ENCODE results near the gene GPHN. TPM values are rescaled to one million over a fixed set of nuclear protein-coding genes. Genes with fewer than 3 reads are reported as not detected.

GPHN gene
- total and polyA plus RNA-seq, 2 donors from 2014 or later: 35.4 to 62.0 TPM

DNA sequence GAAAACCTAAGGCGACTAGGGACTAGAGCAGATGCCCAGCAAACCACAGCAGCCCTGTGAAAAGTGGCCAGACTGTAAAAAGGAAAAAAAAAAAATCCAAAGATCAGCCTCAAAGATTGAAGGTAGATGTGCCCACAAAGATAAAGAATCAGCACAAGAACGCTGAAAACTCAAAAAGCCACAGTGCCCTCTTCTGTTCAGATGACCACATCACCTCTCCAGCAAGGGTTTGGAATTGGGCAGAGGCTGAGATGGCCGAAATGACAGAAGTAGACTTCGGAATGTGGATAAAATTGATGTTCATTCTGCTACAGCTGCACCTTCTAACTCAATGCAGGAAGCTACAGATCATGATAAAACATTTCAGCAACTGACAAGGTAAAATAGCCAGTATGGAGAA, 154.4 kb downstream of the GPHN start:
- FAIRE-seq: no peak
- Histone ChIP-seq H3K4me3 (ENCODE audit: low read length in 3 of 3) (no peak overlapping the region), H3K9ac (ENCODE audit: low read length in 3 of 3) (no peak overlapping the region), H3K36me3 (ENCODE audit: control insufficient read depth in 2 of 3, insufficient read depth in 3 of 3, low read length in 3 of 3) (no peaks in the 10 kb centered on the region), H3K27ac (ENCODE audit: low read depth in 2 of 2, low read length in 2 of 2) (no peak overlapping the region), H3K9me3 (ENCODE audit: control insufficient read depth in 2 of 3, insufficient read depth in 1 of 3, low read length in 3 of 3) (peaks cover 0 to 11% (median under 1%) of the 10 kb centered on the region in 3 donors), H3K4me1 (ENCODE audit: control insufficient read depth in 2 of 3, insufficient read depth in 2 of 3, low read depth in 1 of 3, low read length in 3 of 3) (no peaks in the 10 kb centered on the region), H3K27me3 (ENCODE audit: control insufficient read depth, insufficient read depth, low read length) (no peaks in the 10 kb centered on the region)
- no peak for DNase-seq
- TF ChIP-seq, protein P1, sequence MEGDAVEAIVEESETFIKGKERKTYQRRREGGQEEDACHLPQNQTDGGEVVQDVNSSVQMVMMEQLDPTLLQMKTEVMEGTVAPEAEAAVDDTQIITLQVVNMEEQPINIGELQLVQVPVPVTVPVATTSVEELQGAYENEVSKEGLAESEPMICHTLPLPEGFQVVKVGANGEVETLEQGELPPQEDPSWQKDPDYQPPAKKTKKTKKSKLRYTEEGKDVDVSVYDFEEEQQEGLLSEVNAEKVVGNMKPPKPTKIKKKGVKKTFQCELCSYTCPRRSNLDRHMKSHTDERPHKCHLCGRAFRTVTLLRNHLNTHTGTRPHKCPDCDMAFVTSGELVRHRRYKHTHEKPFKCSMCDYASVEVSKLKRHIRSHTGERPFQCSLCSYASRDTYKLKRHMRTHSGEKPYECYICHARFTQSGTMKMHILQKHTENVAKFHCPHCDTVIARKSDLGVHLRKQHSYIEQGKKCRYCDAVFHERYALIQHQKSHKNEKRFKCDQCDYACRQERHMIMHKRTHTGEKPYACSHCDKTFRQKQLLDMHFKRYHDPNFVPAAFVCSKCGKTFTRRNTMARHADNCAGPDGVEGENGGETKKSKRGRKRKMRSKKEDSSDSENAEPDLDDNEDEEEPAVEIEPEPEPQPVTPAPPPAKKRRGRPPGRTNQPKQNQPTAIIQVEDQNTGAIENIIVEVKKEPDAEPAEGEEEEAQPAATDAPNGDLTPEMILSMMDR (IDR thresholded peaks at IDR 0.05; ENCODE audit: borderline replicate concordance, extremely low read depth, insufficient read depth): peak; percentile 30
- intact Hi-C loops (cut with DNase I): no loop called here

DNA sequence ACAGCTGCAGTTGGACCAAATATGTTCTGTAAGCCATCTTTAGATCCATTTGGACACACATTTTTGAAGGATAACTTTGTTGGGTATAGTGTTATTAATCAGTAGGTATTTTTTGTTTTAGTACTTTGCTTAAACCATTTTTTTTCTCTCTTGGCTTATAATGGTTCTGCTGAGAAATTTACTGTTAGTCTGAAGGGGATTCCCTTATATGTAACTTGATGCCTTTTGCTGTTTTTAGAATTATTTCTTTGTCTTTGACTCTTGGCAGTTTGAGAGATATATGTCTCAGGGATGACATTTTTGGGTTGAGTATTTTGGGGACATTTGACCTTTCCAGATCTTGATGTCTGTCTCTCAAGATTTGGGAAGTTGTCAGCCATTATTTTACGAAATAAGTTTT, 169.8 kb downstream of the GPHN start:
- peaks cover 2 to 11% (median 8%) of the 10 kb centered on the region in 3 donors for H3K9me3 ChIP-seq (ENCODE audit: control insufficient read depth in 2 of 3, insufficient read depth in 1 of 3, low read length in 3 of 3)

DNA sequence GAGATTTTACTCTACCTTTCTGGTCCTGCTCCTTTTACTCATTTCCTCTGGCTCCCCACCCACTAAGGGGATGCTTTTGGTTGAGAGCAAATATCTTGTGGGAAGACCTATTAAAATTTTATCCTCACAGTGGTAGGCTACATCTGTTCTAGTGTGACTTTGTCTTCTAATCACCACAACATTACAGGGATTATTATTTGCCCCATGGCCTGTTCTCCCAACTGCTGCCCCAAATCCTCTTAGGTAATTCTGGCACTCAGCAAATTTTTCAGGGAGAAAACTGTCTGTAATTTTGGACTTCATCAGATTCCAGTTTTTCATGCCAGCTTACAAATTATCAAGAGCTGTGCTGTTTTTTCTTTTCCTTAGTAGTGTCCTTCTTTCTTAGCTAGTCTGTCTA, 172.3 kb downstream of the GPHN start:
- H3K4me1 ChIP-seq (ENCODE audit: control insufficient read depth in 2 of 3, insufficient read depth in 2 of 3, low read depth in 1 of 3, low read length in 3 of 3): no peaks in the 10 kb centered on the region
- H3K9ac ChIP-seq (ENCODE audit: low read length in 3 of 3): no peak overlapping the region
- no peak for FAIRE-seq
- H3K27ac ChIP-seq (ENCODE audit: low read depth in 2 of 2, low read length in 2 of 2): no peak overlapping the region
- intact Hi-C loops (cut with DNase I): no loop called here
- H3K36me3 ChIP-seq (ENCODE audit: control insufficient read depth in 2 of 3, insufficient read depth in 3 of 3, low read length in 3 of 3): no peaks in the 10 kb centered on the region
- TF ChIP-seq, protein P1 (IDR thresholded peaks at IDR 0.05; ENCODE audit: borderline replicate concordance, extremely low read depth, insufficient read depth): no peak
- H3K4me3 ChIP-seq (ENCODE audit: low read length in 3 of 3): no peak overlapping the region
- no peak for DNase-seq
- H3K9me3 ChIP-seq (ENCODE audit: control insufficient read depth in 2 of 3, insufficient read depth in 1 of 3, low read length in 3 of 3): peaks cover 2 to 11% (median 8%) of the 10 kb centered on the region in 3 donors
- H3K27me3 ChIP-seq (ENCODE audit: control insufficient read depth, insufficient read depth, low read length): no peaks in the 10 kb centered on the region

More for the DNA sequence above, 169.8 kb downstream of the GPHN start:
- TF ChIP-seq, protein P1 (IDR thresholded peaks at IDR 0.05; ENCODE audit: borderline replicate concordance, extremely low read depth, insufficient read depth): no peak
- Histone ChIP-seq H3K9ac (ENCODE audit: low read length in 3 of 3) (no peak overlapping the region), H3K27me3 (ENCODE audit: control insufficient read depth, insufficient read depth, low read length) (no peaks in the 10 kb centered on the region), H3K4me3 (ENCODE audit: low read length in 3 of 3) (no peak overlapping the region), H3K36me3 (ENCODE audit: control insufficient read depth in 2 of 3, insufficient read depth in 3 of 3, low read length in 3 of 3) (no peaks in the 10 kb centered on the region), H3K27ac (ENCODE audit: low read depth in 2 of 2, low read length in 2 of 2) (no peak overlapping the region), H3K4me1 (ENCODE audit: control insufficient read depth in 2 of 3, insufficient read depth in 2 of 3, low read depth in 1 of 3, low read length in 3 of 3) (no peaks in the 10 kb centered on the region)
- intact Hi-C loops (cut with DNase I): no loop called here
- no peak for DNase-seq
- FAIRE-seq: no peak

DNA sequence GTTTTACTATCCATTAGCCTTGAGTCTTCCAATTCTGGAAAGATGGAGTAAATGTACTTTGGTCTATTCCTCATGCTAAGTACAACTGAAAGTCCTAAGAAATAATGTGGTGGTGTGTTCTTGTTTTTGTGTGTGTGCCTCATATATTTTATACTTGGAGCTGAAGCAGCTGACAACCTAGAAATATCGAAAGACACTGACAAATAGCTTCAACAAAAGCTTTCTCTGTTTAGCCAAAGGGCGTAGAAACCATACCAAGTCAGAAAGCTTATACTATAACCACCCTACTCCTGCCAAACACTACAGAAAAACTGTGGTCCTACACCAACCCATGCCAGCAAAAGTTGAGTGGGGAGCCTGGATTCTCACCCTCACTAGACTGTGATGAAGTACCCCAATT, 188.4 kb downstream of the GPHN start:
- Histone ChIP-seq H3K4me3 (ENCODE audit: low read length in 3 of 3) (no peak overlapping the region), H3K9ac (ENCODE audit: low read length in 3 of 3) (no peak overlapping the region), H3K27me3 (ENCODE audit: control insufficient read depth, insufficient read depth, low read length) (no peaks in the 10 kb centered on the region), H3K36me3 (ENCODE audit: control insufficient read depth in 2 of 3, insufficient read depth in 3 of 3, low read length in 3 of 3) (no peaks in the 10 kb centered on the region), H3K9me3 (ENCODE audit: control insufficient read depth in 2 of 3, insufficient read depth in 1 of 3, low read length in 3 of 3) (no peaks in the 10 kb centered on the region), H3K27ac (ENCODE audit: low read depth in 2 of 2, low read length in 2 of 2) (no peak overlapping the region), H3K4me1 (ENCODE audit: control insufficient read depth in 2 of 3, insufficient read depth in 2 of 3, low read depth in 1 of 3, low read length in 3 of 3) (no peaks in the 10 kb centered on the region)
- no peak for DNase-seq
- no peak for FAIRE-seq
- intact Hi-C loops (cut with DNase I): no loop called here
- TF ChIP-seq, protein P1 (IDR thresholded peaks at IDR 0.05; ENCODE audit: borderline replicate concordance, extremely low read depth, insufficient read depth): no peak

Data from kidney (tissue), 14 donors.